Hepatocyte (in vitro differentiated cells): ENCODE results near the gene INSIG1.

ENCODE experiments used
- CTCF ChIP-seq: fragments of 200-600 bp; sonication (generic); IDR thresholded peaks from 2 replicates; pipeline ENCODE4 v1.5.1; 2016; ENCODE audit warnings: antibody characterized with exemption, mild to moderate bottlenecking; ENCODE audit not compliant: poor library complexity
- EZH2 ChIP-seq: fragments of 200-600 bp; sonication (generic); IDR thresholded peaks from 2 replicates; pipeline ENCODE4 v1.6.1; 2016; ENCODE audit warnings: antibody characterized with exemption, mild to moderate bottlenecking, borderline replicate concordance
- EZH2phosphoT487 ChIP-seq: fragments of 200-600 bp; sonication (generic); IDR thresholded peaks from one replicate; pipeline ENCODE4 v1.6.1; 2018; ENCODE audit warnings: antibody characterized with exemption, mild to moderate bottlenecking, low read depth, moderate library complexity; ENCODE audit not compliant: unreplicated experiment, severe bottlenecking

- TF ChIP-seq CTCF (peak; percentile 57), EZH2 (no peak), EZH2phosphoT487 (no peak)
These were observed 58.8 kb downstream of the INSIG1 start for GRCh38 chr7:155356323-155357105.
